GM18508 (cell line): ENCODE results near the gene ZNF630.
"Not testable (repeated sequence)": the region's sequence is repeated elsewhere in the genome, so short reads cannot be mapped to it uniquely, and the experiment has no call there.

Experiments
- ATAC-seq: cut with Tn5 transposase; IDR thresholded peaks from one replicate; pipeline ENCODE4 v1.9.1; 2021; ENCODE audit warnings: moderate number of reproducible peaks; ENCODE audit not compliant: insufficient read depth, unreplicated experiment

Gene ZNF630

GRCh38 chrX:48030641-48031173 is 40.7 kb downstream of the ZNF630 start:
- not testable (repeated sequence) for ATAC-seq

DNA sequence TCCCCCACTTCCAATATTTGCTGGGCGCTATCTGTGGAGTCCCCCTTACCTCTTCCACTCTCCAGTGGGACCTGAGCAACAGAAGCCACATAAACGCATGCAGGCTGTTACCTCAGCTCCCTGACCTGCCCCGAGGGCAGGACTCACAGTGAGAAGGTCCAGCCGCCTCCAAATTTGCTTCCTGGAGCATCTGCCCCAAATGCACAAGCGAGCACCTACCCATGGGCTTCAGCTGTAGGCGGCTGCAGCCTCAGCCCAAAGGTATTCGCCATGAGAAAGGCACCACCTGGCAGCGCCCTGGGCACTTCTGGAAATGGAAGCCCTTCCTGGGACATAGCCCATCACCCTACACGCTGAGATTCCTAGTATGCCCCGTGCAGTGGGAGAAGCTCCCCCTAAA is 41.2 kb downstream of the ZNF630 start:
- ATAC-seq: no peak

GRCh38 chrX:48028091-48028490 is 43.3 kb downstream of the ZNF630 start:
- no peak for ATAC-seq

- not testable (repeated sequence) for ATAC-seq
Measured at GRCh38 chrX:48027545-48027944, 43.9 kb downstream of the ZNF630 start.

DNA sequence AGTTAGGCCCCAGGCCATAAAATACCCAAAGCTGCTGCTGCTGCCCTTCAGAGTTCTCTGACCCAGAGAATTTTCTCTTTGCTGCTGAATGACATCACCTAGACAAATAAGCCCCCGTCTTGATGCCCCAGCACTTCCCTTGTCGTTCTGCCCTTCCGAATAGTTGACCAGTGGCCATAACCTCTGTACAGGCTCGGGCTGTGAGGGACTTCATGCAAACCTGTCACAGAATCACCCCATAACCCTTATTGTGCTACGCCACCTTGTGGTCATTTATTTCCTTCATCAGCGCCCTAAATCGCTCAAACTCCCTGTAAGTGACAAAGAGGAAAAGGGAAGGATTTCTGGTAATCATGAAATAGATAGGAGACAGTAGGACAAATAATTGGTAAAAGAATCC is 45.9 kb downstream of the ZNF630 start:
- ATAC-seq: no peak

- ATAC-seq: no peak
Measured at GRCh38 chrX:48022738-48023137, 48.7 kb downstream of the ZNF630 start.

DNA sequence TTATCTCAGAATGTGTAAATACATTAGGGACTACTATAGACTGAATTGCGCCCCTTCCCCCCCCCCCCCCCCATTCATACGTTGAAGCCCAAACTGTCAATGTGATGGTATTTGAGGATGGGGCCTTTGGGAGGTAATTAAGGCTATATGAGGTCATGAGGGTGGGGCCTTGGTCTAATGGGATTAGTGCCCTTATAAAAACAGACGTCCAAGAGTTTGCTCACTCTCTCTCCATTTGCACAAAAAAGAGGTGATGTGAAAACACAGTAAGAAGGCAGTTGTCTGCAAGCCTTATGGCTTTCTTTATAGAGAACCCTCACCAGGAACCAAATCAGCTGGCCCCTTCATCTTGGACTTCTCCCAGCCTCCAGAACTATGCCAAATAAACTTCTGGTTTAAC is 49.3 kb downstream of the ZNF630 start:
- ATAC-seq: no peak

- ATAC-seq: no peak
Measured at GRCh38 chrX:48021026-48021900, 50.2 kb downstream of the ZNF630 start.

DNA sequence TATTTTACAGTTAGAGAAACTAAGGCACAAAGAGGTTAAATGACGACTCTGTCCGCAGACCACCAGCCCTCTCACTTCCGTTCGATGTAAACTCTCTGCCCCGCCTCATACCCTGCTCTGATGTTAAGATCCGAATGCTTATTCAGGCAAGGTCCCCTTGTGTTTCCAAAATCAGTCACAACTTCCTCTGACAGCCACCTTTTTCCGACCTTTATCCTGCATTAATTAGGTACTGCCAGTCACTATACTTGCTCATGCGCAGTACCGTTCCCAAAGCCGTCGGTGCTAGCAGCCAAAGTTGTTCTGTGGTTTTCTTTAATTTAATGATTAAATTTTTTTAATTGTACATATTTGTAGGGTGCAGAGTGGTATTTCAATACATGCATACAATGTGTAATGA is 51.0 kb downstream of the ZNF630 start:
- ATAC-seq: not testable (repeated sequence)

DNA sequence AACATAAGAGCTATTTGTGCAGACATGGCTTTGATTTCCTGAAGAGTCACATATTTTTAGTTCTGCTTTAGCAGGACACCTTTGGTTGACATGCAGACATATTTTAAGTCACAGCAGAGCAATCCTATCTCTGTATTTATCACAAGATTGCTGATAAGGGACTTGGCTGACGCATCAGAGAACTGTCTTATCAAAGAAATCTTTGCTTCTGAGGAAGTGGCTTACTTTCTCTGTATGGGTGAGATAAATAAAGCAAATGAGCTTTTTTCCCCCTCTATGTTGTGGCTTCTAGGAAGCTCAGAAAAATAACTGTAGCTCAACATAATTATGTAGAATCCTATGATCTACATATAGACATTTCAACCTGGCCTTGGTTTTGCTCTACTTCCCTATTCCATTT is 51.5 kb downstream of the ZNF630 start:
- ATAC-seq: not testable (repeated sequence)

GRCh38 chrX:48016583-48017310 is 54.7 kb downstream of the ZNF630 start:
- ATAC-seq: not testable (repeated sequence)

DNA sequence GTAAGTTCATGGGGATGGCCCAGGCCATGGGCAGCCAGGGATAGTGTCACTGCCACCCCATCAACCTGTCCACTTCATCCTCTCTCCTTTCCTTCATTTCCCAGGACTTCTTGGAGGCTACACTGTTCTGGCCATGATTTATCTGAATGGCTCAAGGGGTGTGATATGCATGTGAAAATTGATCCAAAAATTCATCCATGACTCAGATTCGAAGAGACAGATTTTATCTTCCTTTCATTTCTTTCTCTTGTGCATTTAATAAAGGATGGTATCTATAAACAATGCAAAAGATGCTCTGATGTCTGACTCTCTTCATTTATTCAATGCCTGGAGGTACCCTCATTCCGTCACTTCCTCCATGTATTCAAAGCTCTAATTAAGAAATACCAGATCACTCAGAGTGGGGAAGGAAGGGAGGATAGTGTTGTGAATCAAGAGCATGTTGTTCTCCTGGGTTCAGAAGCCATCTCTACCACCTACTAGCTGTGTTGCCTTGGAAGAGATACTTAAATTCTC is 61.9 kb downstream of the ZNF630 start:
- not testable (repeated sequence) for ATAC-seq
